Neural progenitor cell (in vitro differentiated cells): ENCODE measurements around the gene LRP3. TPM values are rescaled to one million over a fixed set of nuclear protein-coding genes. Genes with fewer than 3 reads are reported as not detected.

Experiments
- DNase-seq: peaks from one replicate; pipeline ENCODE4 v3.0.0-alpha.2; 2016; ENCODE audit warnings: low spot score
- H2AFZ ChIP-seq: fragments of 200-600 bp; sonication (generic); replicated peaks from 2 replicates; pipeline ENCODE4 v1.6.1; 2016; ENCODE audit warnings: antibody characterized with exemption
- H3F3A ChIP-seq: fragments of 200-600 bp; sonication (generic); 2 replicates; pipeline ENCODE4 v1.6.1; 2016; ENCODE audit warnings: antibody characterized with exemption, low read depth
- H3K27ac ChIP-seq: fragments of 200-600 bp; sonication (generic); 2 replicates; pipeline ENCODE4 v1.5.1; 2016; ENCODE audit warnings: mild to moderate bottlenecking
- H3K27me3 ChIP-seq: fragments of 200-600 bp; sonication (generic); 2 replicates; pipeline ENCODE4 v1.6.1; 2016; ENCODE audit warnings: mild to moderate bottlenecking, moderate library complexity
- H3K36me3 ChIP-seq: fragments of 200-600 bp; sonication (generic); 2 replicates; pipeline ENCODE4 v1.5.1; 2016
- H3K4me1 ChIP-seq: fragments of 200-600 bp; sonication (generic); 2 replicates; pipeline ENCODE4 v1.6.1; 2016; ENCODE audit warnings: mixed run types
- H3K4me2 ChIP-seq: fragments of 200-600 bp; sonication (generic); 2 replicates; pipeline ENCODE4 v1.6.1; 2016
- H3K4me3 ChIP-seq: fragments of 200-600 bp; sonication (generic); 2 replicates; pipeline ENCODE4 v1.5.1; 2016
- H3K79me2 ChIP-seq: fragments of 200-600 bp; sonication (generic); 2 replicates; pipeline ENCODE4 v1.6.1; 2016; ENCODE audit warnings: low read depth
- H3K9ac ChIP-seq: fragments of 200-600 bp; sonication (generic); 2 replicates; pipeline ENCODE4 v1.6.1; 2016
- H3K9me3 ChIP-seq: fragments of 200-600 bp; sonication (generic); 2 replicates; pipeline ENCODE4 v1.5.1; 2016; ENCODE audit warnings: low read depth
- H4K20me1 ChIP-seq: fragments of 200-600 bp; sonication (generic); 2 replicates; pipeline ENCODE4 v1.6.1; 2016; ENCODE audit warnings: low read depth
- H3K27ac Mint-ChIP-seq: 3 replicates; pipeline ENCODE4 v1.8.0; 2021; ENCODE audit warnings: mixed read lengths
- H3K27me3 Mint-ChIP-seq: 2 replicates; pipeline ENCODE4 v1.8.0; 2022; ENCODE audit warnings: low read depth, mild to moderate bottlenecking, inconsistent platforms, moderate library complexity, mixed read lengths; ENCODE audit not compliant: insufficient read depth
- H3K36me3 Mint-ChIP-seq: 3 replicates; pipeline ENCODE4 v1.8.0; 2021; ENCODE audit warnings: mixed read lengths
- H3K4me1 Mint-ChIP-seq: 3 replicates; pipeline ENCODE4 v1.8.0; 2021; ENCODE audit warnings: mixed read lengths
- H3K4me3 Mint-ChIP-seq: 3 replicates; pipeline ENCODE4 v1.8.0; 2021; ENCODE audit warnings: mild to moderate bottlenecking, moderate library complexity, mixed read lengths
- H3K9me3 Mint-ChIP-seq: 3 replicates; pipeline ENCODE4 v1.8.0; 2020; ENCODE audit warnings: mixed read lengths
- CTCF ChIP-seq: fragments of 200-600 bp; sonication (generic); IDR thresholded peaks from 2 replicates; pipeline ENCODE4 v1.5.1; 2017; ENCODE audit warnings: antibody characterized with exemption, mild to moderate bottlenecking
- EZH2 ChIP-seq: fragments of 200-600 bp; sonication (generic); IDR thresholded peaks from 2 replicates; pipeline ENCODE4 v1.6.1; 2017; ENCODE audit warnings: antibody characterized with exemption, mild to moderate bottlenecking, moderate library complexity
- EZH2phosphoT487 ChIP-seq: fragments of 200-600 bp; sonication (generic); IDR thresholded peaks from 2 replicates; pipeline ENCODE4 v1.6.1; 2017; ENCODE audit warnings: antibody characterized with exemption
- total RNA-seq: library from RNA; depleted of rRNA; stranded (reverse); fragments of >200 nt; gene quantifications from 2 replicates; pipeline ENCODE4 v1.2.3, GENCODE V29; 2015; ENCODE audit warnings: low replicate concordance

LRP3 gene
- total RNA-seq, 1 donor from 2014 or later = 7.5 TPM

GRCh38 chr19:33205531-33206260 is 11.6 kb downstream of the LRP3 start:
- Mint-ChIP-seq H3K4me3 (no peak overlapping the region), H3K36me3 (peaks cover 4% of the 10 kb centered on the region), H3K4me1 (no peaks in the 10 kb centered on the region), H3K27me3 (no peaks in the 10 kb centered on the region), H3K27ac (no peak overlapping the region), H3K9me3 (no peaks in the 10 kb centered on the region)
- H3K4me2 ChIP-seq = no peak overlapping the region
- H3K4me3 ChIP-seq = no peak overlapping the region
- no peak for DNase-seq
- H3K9ac ChIP-seq = no peak overlapping the region
- H4K20me1 ChIP-seq = peaks cover 10% of the 10 kb centered on the region
- no peaks in the 10 kb centered on the region for H3K9me3 ChIP-seq
- no peaks in the 10 kb centered on the region for H3K27me3 ChIP-seq
- no peaks in the 10 kb centered on the region for H3K4me1 ChIP-seq
- no peak overlapping the region for H3K27ac ChIP-seq
- H3F3A ChIP-seq = no peaks in the 10 kb centered on the region
- H3K36me3 ChIP-seq = no peaks in the 10 kb centered on the region
- TF ChIP-seq CTCF = no peak
- no peak for TF ChIP-seq EZH2phosphoT487
- TF ChIP-seq EZH2 = no peak
- no peak overlapping the region for H2AFZ ChIP-seq
- no peaks in the 10 kb centered on the region for H3K79me2 ChIP-seq

- H3K4me1 Mint-ChIP-seq = no peaks in the 10 kb centered on the region
- H3K36me3 Mint-ChIP-seq = peaks cover 4% of the 10 kb centered on the region
- Histone ChIP-seq H3K9me3 (no peaks in the 10 kb centered on the region), H3K27ac (no peak overlapping the region), H4K20me1 (peaks cover 10% of the 10 kb centered on the region), H3K9ac (no peak overlapping the region), H3K4me1 (no peaks in the 10 kb centered on the region), H3K36me3 (no peaks in the 10 kb centered on the region), H3K4me3 (no peak overlapping the region), H3F3A (no peaks in the 10 kb centered on the region), H3K27me3 (no peaks in the 10 kb centered on the region), H2AFZ (no peak overlapping the region), H3K79me2 (no peaks in the 10 kb centered on the region), H3K4me2 (no peak overlapping the region)
- TF ChIP-seq CTCF (no peak), EZH2 (no peak), EZH2phosphoT487 (no peak)
- no peak for DNase-seq
- H3K27me3 Mint-ChIP-seq = peaks cover 2% of the 10 kb centered on the region
- no peak overlapping the region for H3K4me3 Mint-ChIP-seq
- H3K27ac Mint-ChIP-seq = no peak overlapping the region
- no peaks in the 10 kb centered on the region for H3K9me3 Mint-ChIP-seq
These were observed 12.3 kb downstream of the LRP3 start for GRCh38 chr19:33206261-33207039.

GRCh38 chr19:33207040-33207620 is 13.0 kb downstream of the LRP3 start:
- Mint-ChIP-seq H3K9me3 (no peaks in the 10 kb centered on the region), H3K27ac (no peak overlapping the region), H3K36me3 (peaks cover 4% of the 10 kb centered on the region), H3K27me3 (peaks cover 2% of the 10 kb centered on the region), H3K4me1 (no peaks in the 10 kb centered on the region), H3K4me3 (no peak overlapping the region)
- no peaks in the 10 kb centered on the region for H3K36me3 ChIP-seq
- TF ChIP-seq EZH2phosphoT487 (no peak), EZH2 (no peak), CTCF (no peak)
- H4K20me1 ChIP-seq = peaks cover 6% of the 10 kb centered on the region
- no peaks in the 10 kb centered on the region for H3F3A ChIP-seq
- no peak overlapping the region for H3K27ac ChIP-seq
- no peak overlapping the region for H2AFZ ChIP-seq
- H3K4me1 ChIP-seq = no peaks in the 10 kb centered on the region
- H3K9ac ChIP-seq = no peak overlapping the region
- H3K9me3 ChIP-seq = no peaks in the 10 kb centered on the region
- H3K4me2 ChIP-seq = no peak overlapping the region
- DNase-seq = no peak
- no peaks in the 10 kb centered on the region for H3K27me3 ChIP-seq
- H3K79me2 ChIP-seq = no peaks in the 10 kb centered on the region
- no peak overlapping the region for H3K4me3 ChIP-seq
